ENCODE data around the gene EXOC6B.

DNA sequence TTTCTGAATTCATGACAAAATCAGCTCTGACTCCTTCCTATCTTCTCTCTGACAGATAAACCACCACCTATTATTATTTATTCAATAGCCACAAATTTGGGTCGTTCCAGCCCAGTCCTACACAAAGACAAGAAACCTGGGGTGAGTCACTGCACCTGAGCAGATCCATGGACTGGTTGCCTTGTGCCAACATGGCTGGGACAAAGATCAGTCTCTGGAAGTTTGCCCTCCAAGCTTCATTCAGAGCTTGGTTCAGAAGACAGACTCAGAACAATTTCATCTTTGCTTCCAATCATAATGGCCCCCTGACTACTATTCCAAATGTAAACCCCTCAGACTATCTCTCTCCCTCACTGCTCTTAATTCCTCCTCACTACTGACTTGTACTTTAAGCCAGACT, 9.6 kb upstream of the EXOC6B start:
- TF ChIP-seq POLR2A (IDR thresholded peaks at IDR 0.05), result no peak
- TF ChIP-seq, protein P1, sequence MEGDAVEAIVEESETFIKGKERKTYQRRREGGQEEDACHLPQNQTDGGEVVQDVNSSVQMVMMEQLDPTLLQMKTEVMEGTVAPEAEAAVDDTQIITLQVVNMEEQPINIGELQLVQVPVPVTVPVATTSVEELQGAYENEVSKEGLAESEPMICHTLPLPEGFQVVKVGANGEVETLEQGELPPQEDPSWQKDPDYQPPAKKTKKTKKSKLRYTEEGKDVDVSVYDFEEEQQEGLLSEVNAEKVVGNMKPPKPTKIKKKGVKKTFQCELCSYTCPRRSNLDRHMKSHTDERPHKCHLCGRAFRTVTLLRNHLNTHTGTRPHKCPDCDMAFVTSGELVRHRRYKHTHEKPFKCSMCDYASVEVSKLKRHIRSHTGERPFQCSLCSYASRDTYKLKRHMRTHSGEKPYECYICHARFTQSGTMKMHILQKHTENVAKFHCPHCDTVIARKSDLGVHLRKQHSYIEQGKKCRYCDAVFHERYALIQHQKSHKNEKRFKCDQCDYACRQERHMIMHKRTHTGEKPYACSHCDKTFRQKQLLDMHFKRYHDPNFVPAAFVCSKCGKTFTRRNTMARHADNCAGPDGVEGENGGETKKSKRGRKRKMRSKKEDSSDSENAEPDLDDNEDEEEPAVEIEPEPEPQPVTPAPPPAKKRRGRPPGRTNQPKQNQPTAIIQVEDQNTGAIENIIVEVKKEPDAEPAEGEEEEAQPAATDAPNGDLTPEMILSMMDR (IDR thresholded peaks at IDR 0.05), result no peak
